Mucosa of descending colon (tissue), 3 donors: ENCODE data around the gene RAB6B. TPM values are rescaled to one million over a fixed set of nuclear protein-coding genes. Genes with fewer than 3 reads are reported as not detected.

Source experiments
- ATAC-seq: fragments of 200-7000 bp; cut with Tn5 transposase; one replicate; pipeline ENCODE4 v1.9.1; 2020; ENCODE audit warnings: mild to moderate bottlenecking, moderate library complexity
- DNase-seq, 3 donors: peaks; one replicate each; pipeline ENCODE4 v3.0.0-alpha.2; 2020
- H3K36me3 ChIP-seq: fragments of 200-600 bp; one replicate; pipeline ENCODE4 v1.8.0; 2021; ENCODE audit warnings: low read depth, mild to moderate bottlenecking
- H3K4me1 ChIP-seq: fragments of 200-600 bp; one replicate; pipeline ENCODE4 v1.8.0; 2021; ENCODE audit warnings: low read depth, mild to moderate bottlenecking
- H3K4me3 ChIP-seq: fragments of 200-600 bp; one replicate; pipeline ENCODE4 v1.8.0; 2021; ENCODE audit warnings: mild to moderate bottlenecking
- H3K9me3 ChIP-seq: fragments of 200-600 bp; one replicate; pipeline ENCODE4 v1.8.0; 2021; ENCODE audit warnings: mild to moderate bottlenecking
- CTCF ChIP-seq: fragments of 200-600 bp; IDR thresholded peaks from one replicate; pipeline ENCODE4 v1.8.0; 2022; ENCODE audit warnings: antibody characterized with exemption, mild to moderate bottlenecking
- intact Hi-C, 2 donors: fragments of 100-400 bp; cut with DNase I in 1 of 2; cut with micrococcal nuclease in 1 of 2; formaldehyde crosslinking; loops; one replicate each; pipeline versions ENCODE4 v1.11.0 to v1.11.1; 2022; cut with DNase I, micrococcal nuclease
- total RNA-seq, 3 donors: library from RNA; stranded (reverse); fragmentation: NEBNext Ultra II Directional in 2 of 3; extraction: Animal tissue kit (Norgen Biotek cat#: 25700) in 2 of 3; gene quantifications; one replicate each; pipeline versions ENCODE4 v1.2.1 to v1.2.4, GENCODE V29; 2021 to 2023
- donor health status: DM: no; HTN: no; CAD: no; lungs with moderate emphysema.
- donor health status: DM: no; HTN: no; CAD: no.
- donor health status: DM: no; HTN: yes; CAD: no.

Gene RAB6B
- total RNA-seq, 3 donors from 2014 or later = 4.1 to 11.6 (median 4.8) TPM

- TF ChIP-seq CTCF = no peak
- H3K36me3 ChIP-seq = no peaks in the 10 kb centered on the region
- no peaks in the 10 kb centered on the region for H3K9me3 ChIP-seq
- no peaks in the 10 kb centered on the region for H3K4me1 ChIP-seq
- DNase-seq (no peak), ATAC-seq (no peak)
- H3K4me3 ChIP-seq = no peak overlapping the region
- intact Hi-C loops = no loop called here
Measured at GRCh38 chr3:133840767-133841166, 54.9 kb downstream of the RAB6B start.

GRCh38 chr3:133840055-133840737, 55.5 kb downstream of the RAB6B start:
- DNase-seq = no peak
- no peak for TF ChIP-seq CTCF

GRCh38 chr3:133838916-133839800, 56.5 kb downstream of the RAB6B start:
- H3K36me3 ChIP-seq = no peaks in the 10 kb centered on the region
- ATAC-seq = no peak
- no peak for DNase-seq
- no peak for TF ChIP-seq CTCF
- H3K4me3 ChIP-seq = no peak overlapping the region
- H3K9me3 ChIP-seq = no peaks in the 10 kb centered on the region
- H3K4me1 ChIP-seq = no peaks in the 10 kb centered on the region
- intact Hi-C loops = no loop called here

More at GRCh38 chr3:133840055-133840737, 55.5 kb downstream of the RAB6B start:
- ATAC-seq = no peak
- H3K36me3 ChIP-seq = no peaks in the 10 kb centered on the region
- intact Hi-C loops = no loop called here
- no peak overlapping the region for H3K4me3 ChIP-seq
- H3K4me1 ChIP-seq = no peaks in the 10 kb centered on the region
- no peaks in the 10 kb centered on the region for H3K9me3 ChIP-seq

- no peaks in the 10 kb centered on the region for H3K36me3 ChIP-seq
- no peaks in the 10 kb centered on the region for H3K9me3 ChIP-seq
- no peak overlapping the region for H3K4me3 ChIP-seq
- no peak for ATAC-seq
- no peaks in the 10 kb centered on the region for H3K4me1 ChIP-seq
- intact Hi-C loops = no loop called here
- no peak for DNase-seq
- no peak for TF ChIP-seq CTCF
Measured at GRCh38 chr3:133838296-133838789, 57.3 kb downstream of the RAB6B start.

- intact Hi-C loops = no loop called here
- Histone ChIP-seq H3K9me3 (no peaks in the 10 kb centered on the region), H3K4me1 (no peaks in the 10 kb centered on the region), H3K4me3 (no peak overlapping the region), H3K36me3 (no peaks in the 10 kb centered on the region)
- TF ChIP-seq CTCF = no peak
- ATAC-seq (no peak), DNase-seq (no peak)
Measured at GRCh38 chr3:133837487-133838295, 58.0 kb downstream of the RAB6B start.
